PC-9 (cell line): Measurements from ENCODE around the gene RPP25L. TPM values are rescaled to one million over a fixed set of nuclear protein-coding genes. Genes with fewer than 3 reads are reported as not detected.

Experiments
- BruUV-seq: library from RNA; stranded (reverse); fragments of 400-500 nt; replicated peaks from 2 replicates; lab custom pipeline; 2021; lab: Mats Ljungman, UMichigan
- CTCF ChIA-PET: fragments of 300-600 bp; sonication (Branson Sonifier 250); formaldehyde crosslinking; loops from one replicate; lab custom pipeline; 2022; ENCODE audit warnings: antibody characterized with exemption; lab: Charles Lee
- POLR2A ChIA-PET: fragments of 300-600 bp; sonication (Branson Sonifier 250); formaldehyde crosslinking; loops from one replicate; lab custom pipeline; 2022; ENCODE audit warnings: antibody characterized with exemption; ENCODE audit not compliant: unreplicated experiment; lab: Charles Lee
- DNase-seq, 2 experiments: peaks; one replicate each; pipeline versions ENCODE4 v3.0.0 to v3.0.0-alpha.2; 2015 to 2022; ENCODE audit warnings: mixed read lengths in 1 of 2
- H2AFZ ChIP-seq: fragments of 200-600 bp; sonication (generic); 2 replicates; pipeline ENCODE4 v1.8.1; 2017; ENCODE audit warnings: antibody characterized with exemption
- H3F3A ChIP-seq: fragments of 200-600 bp; sonication (generic); 2 replicates; pipeline ENCODE4 v1.8.1; 2017; ENCODE audit warnings: antibody characterized with exemption, mild to moderate bottlenecking, low read depth; ENCODE audit not compliant: insufficient read depth
- H3K27ac ChIP-seq: fragments of 200-600 bp; sonication (generic); 2 replicates; pipeline ENCODE4 v1.6.1; 2016; ENCODE audit warnings: mixed run types
- H3K27me3 ChIP-seq: fragments of 200-600 bp; sonication (generic); 2 replicates; pipeline ENCODE4 v1.6.1; 2016; ENCODE audit warnings: low read depth, mixed run types; ENCODE audit not compliant: insufficient read depth
- H3K36me3 ChIP-seq: fragments of 200-600 bp; sonication (generic); 2 replicates; pipeline ENCODE4 v1.6.1; 2016; ENCODE audit warnings: low read depth, mixed run types
- H3K4me1 ChIP-seq: fragments of 200-600 bp; sonication (generic); replicated peaks from 2 replicates; pipeline ENCODE4 v1.6.1; 2016; ENCODE audit warnings: mixed run types; ENCODE audit not compliant: insufficient read depth
- H3K4me2 ChIP-seq: fragments of 200-600 bp; sonication (generic); 2 replicates; pipeline ENCODE4 v1.6.1; 2017; ENCODE audit warnings: mixed run types
- H3K4me3 ChIP-seq: fragments of 200-600 bp; sonication (generic); 2 replicates; pipeline ENCODE4 v1.6.1; 2016; ENCODE audit warnings: mixed run types
- H3K79me2 ChIP-seq: fragments of 200-600 bp; sonication (generic); 2 replicates; pipeline ENCODE4 v1.6.1; 2017; ENCODE audit warnings: low read depth, mixed run types
- H3K9me2 ChIP-seq: fragments of 200-600 bp; sonication (generic); 2 replicates; pipeline ENCODE4 v1.8.1; 2017; ENCODE audit warnings: mild to moderate bottlenecking; ENCODE audit not compliant: insufficient read depth
- H3K9me3 ChIP-seq: fragments of 200-600 bp; sonication (generic); 2 replicates; pipeline ENCODE4 v1.8.1; 2016; ENCODE audit warnings: low read depth; ENCODE audit not compliant: insufficient read depth
- H4K20me1 ChIP-seq: fragments of 200-600 bp; sonication (generic); 2 replicates; pipeline ENCODE4 v1.8.1; 2017; ENCODE audit not compliant: insufficient read depth
- EZH2 ChIP-seq: fragments of 200-600 bp; sonication (generic); IDR thresholded peaks from 2 replicates; pipeline ENCODE4 v1.8.0; 2017; ENCODE audit warnings: antibody characterized with exemption, low read depth
- intact Hi-C: fragments of 100-400 bp; cut with micrococcal nuclease; formaldehyde crosslinking; loops from one replicate; pipeline ENCODE4 v1.10.0; 2022; ENCODE audit not compliant: unreplicated experiment
- total RNA-seq: library from RNA; stranded (reverse); gene quantifications from 2 replicates; pipeline ENCODE4 v1.2.3, GENCODE V29; 2021
- TF ChIP-seq, protein P1 (sequence below): fragments of 200-600 bp; sonication (generic); conservative IDR thresholded peaks from 2 replicates; pipeline ENCODE4 v1.6.1; 2017; ENCODE audit warnings: mixed run types, antibody characterized with exemption, mild to moderate bottlenecking, moderate library complexity

The RPP25L gene
- total RNA-seq, 1 experiment from 2014 or later: 15.6 TPM

- POLR2A ChIA-PET: no interaction called here
- Histone ChIP-seq H3K79me2 (no peaks in the 10 kb centered on the region), H2AFZ (no peak overlapping the region), H3K4me2 (0 out of 2 replicates have a peak overlapping the region, but pooled peaks have one; percentile 42), H3F3A (no peaks in the 10 kb centered on the region), H3K27ac (no peak overlapping the region), H4K20me1 (no peaks in the 10 kb centered on the region), H3K4me3 (no peak overlapping the region), H3K9me2 (no peaks in the 10 kb centered on the region), H3K36me3 (no peaks in the 10 kb centered on the region), H3K27me3 (peaks cover 24% of the 10 kb centered on the region), H3K9me3 (no peaks in the 10 kb centered on the region), H3K4me1 (no peaks in the 10 kb centered on the region)
- peak; percentile 49 to 75 for DNase-seq
- CTCF ChIA-PET: interaction anchor here (0.6 to 1.5 kb wide), 5 partner anchors 41 to 260 kb away, joined by 3 to 12 read pairs (median 4); no protein-coding TSS in a partner anchor
- BruUV-seq: no TSS peak
- TF ChIP-seq, protein P1, sequence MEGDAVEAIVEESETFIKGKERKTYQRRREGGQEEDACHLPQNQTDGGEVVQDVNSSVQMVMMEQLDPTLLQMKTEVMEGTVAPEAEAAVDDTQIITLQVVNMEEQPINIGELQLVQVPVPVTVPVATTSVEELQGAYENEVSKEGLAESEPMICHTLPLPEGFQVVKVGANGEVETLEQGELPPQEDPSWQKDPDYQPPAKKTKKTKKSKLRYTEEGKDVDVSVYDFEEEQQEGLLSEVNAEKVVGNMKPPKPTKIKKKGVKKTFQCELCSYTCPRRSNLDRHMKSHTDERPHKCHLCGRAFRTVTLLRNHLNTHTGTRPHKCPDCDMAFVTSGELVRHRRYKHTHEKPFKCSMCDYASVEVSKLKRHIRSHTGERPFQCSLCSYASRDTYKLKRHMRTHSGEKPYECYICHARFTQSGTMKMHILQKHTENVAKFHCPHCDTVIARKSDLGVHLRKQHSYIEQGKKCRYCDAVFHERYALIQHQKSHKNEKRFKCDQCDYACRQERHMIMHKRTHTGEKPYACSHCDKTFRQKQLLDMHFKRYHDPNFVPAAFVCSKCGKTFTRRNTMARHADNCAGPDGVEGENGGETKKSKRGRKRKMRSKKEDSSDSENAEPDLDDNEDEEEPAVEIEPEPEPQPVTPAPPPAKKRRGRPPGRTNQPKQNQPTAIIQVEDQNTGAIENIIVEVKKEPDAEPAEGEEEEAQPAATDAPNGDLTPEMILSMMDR: peak; percentile 80
- 0 out of 2 replicates have a peak, but pooled peaks have one; percentile 57 for TF ChIP-seq EZH2
- intact Hi-C loops: loop anchor here (1.0 to 2.0 kb wide), 3 partner anchors 43 to 189 kb away; no protein-coding TSS in a partner anchor
Observed at GRCh38 chr9:34591248-34591916, 20.5 kb downstream of the RPP25L start.

DNA sequence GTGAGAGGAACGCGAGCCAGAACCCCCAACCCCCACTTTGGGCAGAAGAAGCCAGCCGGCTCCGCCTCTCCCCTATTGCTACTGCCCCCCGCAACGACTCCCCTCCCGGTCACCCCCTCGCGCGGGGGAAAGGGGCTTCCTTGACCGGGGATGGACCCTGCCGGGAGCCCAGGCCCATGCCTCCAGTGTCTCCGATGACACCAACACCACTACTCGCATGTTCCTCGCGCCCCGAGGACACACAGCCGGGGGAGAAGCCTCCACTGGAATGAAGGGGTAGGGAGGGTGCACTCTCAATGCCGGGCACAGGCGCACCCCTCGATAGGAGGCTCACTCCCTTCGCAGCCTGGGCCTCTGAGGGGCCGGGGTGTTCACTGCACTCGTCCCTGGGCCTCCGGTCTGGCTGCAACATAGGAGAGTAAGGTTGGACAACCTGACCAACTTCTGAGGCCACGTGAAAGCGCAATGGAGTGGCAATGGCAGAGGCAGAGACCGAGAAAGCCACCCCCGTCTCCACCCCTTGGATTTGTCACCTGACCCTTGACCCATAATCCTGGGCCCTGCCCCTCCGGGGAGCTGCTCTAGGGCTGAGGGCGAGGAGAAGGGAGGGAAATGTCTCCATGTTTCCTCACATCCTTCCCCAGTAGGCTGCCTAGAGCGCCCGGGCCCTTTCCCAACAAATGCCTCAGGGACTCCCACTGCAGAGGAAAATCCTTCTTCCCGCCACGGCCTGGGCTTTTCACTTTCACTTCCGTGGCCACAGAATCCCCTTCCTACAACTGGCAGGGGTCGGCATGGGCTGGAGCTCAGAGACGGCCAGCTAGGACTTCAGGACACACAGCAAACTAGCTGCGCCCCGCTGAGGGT lies 21.3 kb downstream of the RPP25L start:
- H3K27me3 ChIP-seq: peaks cover 31% of the 10 kb centered on the region
- CTCF ChIA-PET: interaction anchor here (0.7 to 1.5 kb wide), 3 partner anchors 44 to 216 kb away, joined by 3 to 12 read pairs (median 4); no protein-coding TSS in a partner anchor
- H4K20me1 ChIP-seq: no peaks in the 10 kb centered on the region
- H3K4me3 ChIP-seq: no peak overlapping the region
- no peak for DNase-seq
- no peaks in the 10 kb centered on the region for H3K79me2 ChIP-seq
- no TSS peak for BruUV-seq
- H3K9me3 ChIP-seq: no peaks in the 10 kb centered on the region
- H3K4me1 ChIP-seq: no peaks in the 10 kb centered on the region
- intact Hi-C loops: loop anchor here (1.0 to 2.0 kb wide), 3 partner anchors 42 to 188 kb away; no protein-coding TSS in a partner anchor
- POLR2A ChIA-PET: no interaction called here
- no peak overlapping the region for H3K27ac ChIP-seq
- H3K9me2 ChIP-seq: no peaks in the 10 kb centered on the region
- no peak overlapping the region for H3K4me2 ChIP-seq
- no peaks in the 10 kb centered on the region for H3K36me3 ChIP-seq
- no peak overlapping the region for H2AFZ ChIP-seq
- H3F3A ChIP-seq: no peaks in the 10 kb centered on the region
- TF ChIP-seq, protein P1: no peak
- no peak for TF ChIP-seq EZH2

DNA sequence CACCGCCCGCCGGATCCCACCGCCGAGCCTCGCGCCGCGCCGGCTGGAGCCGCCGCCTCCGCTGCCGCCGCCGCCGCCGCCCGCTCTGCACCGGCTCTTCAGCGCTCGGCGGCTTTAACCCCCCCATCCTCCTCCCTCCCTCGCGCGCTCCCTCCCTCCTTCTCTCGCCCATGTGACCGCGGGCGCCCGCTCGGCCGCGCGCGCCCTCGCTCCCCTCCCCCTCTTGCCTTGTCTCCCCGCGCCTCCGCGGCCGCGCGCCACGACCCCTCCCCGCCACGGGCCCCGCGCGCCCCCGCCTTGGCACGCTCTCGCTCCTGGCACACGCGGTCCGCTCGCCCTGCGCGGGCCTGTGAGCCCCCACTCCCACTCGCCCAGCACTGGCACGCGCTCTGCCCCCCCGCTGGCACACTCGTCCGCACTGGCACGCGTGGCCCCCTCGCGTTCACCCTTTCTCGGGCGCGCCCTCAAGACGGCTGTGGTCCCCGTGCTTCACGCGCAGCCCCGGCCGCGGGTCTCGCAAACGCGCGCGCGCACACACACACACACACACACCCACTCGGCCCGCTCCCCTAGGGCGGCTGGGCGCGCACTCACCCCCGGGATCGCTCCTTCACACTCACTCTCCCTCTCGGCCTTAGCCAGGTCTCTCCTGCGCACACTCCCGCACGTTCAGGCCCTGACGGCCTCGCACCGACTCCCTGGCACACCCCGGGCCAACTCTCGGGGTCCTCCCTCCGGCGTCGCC lies 22.1 kb downstream of the RPP25L start, which contains the start of gene CNTFR:
TSS of gene CNTFR (minus strand) at position 89 of the 745 bp plus-strand sequence. CDS start 20,743 bp downstream, outside the sequence.
- no peak for TF ChIP-seq EZH2
- TF ChIP-seq, protein P1: no peak
- H3K4me1 ChIP-seq: no peaks in the 10 kb centered on the region
- peaks cover 38% of the 10 kb centered on the region for H3K27me3 ChIP-seq
- intact Hi-C loops: loop anchor here (2.0 kb wide), 1 partner anchor 187 kb away; no protein-coding TSS in a partner anchor
- no peaks in the 10 kb centered on the region for H3K9me3 ChIP-seq
- no peaks in the 10 kb centered on the region for H4K20me1 ChIP-seq
- BruUV-seq: no TSS peak
- no peak within 1 kb of the TSS for H3K4me2 ChIP-seq
- H3K79me2 ChIP-seq: no peaks in the 10 kb centered on the region
- POLR2A ChIA-PET: no interaction called here
- DNase-seq: no peak
- H3K27ac ChIP-seq: no peak within 1 kb of the TSS
- H3F3A ChIP-seq: no peaks in the 10 kb centered on the region
- no peaks in the 10 kb centered on the region for H3K9me2 ChIP-seq
- CTCF ChIA-PET: no interaction called here
- H3K4me3 ChIP-seq: no peak within 1 kb of the TSS
- H2AFZ ChIP-seq: no peak within 1 kb of the TSS
- no peaks in the 10 kb centered on the region for H3K36me3 ChIP-seq
